NB4 (cell line): Measurements from ENCODE around the gene APOBEC3B.
"Not testable (repeated sequence)": the region's sequence is repeated elsewhere in the genome, so short reads cannot be mapped to it uniquely, and the experiment has no call there.

Source experiments
- DNase-seq: peaks from one replicate; pipeline ENCODE4 v3.0.0; 2010; ENCODE audit warnings: low read depth
- H3K4me3 ChIP-seq: one replicate; pipeline ENCODE4 v1.5.1; 2011; ENCODE audit warnings: mild to moderate bottlenecking, low read depth, low read length, moderate library complexity
- CTCF ChIP-seq: IDR thresholded peaks from one replicate; pipeline ENCODE4 v1.5.1; 2012; ENCODE audit warnings: low read depth, low read length
- MAX ChIP-seq: IDR thresholded peaks from 2 replicates; pipeline ENCODE4 v1.6.1; 2011; ENCODE audit warnings: low read depth, low read length
- MYC ChIP-seq: IDR thresholded peaks from 2 replicates; pipeline ENCODE4 v1.6.1; 2011; ENCODE audit warnings: low read depth, low read length
- POLR2A ChIP-seq: IDR thresholded peaks from 2 replicates; pipeline ENCODE4 v1.6.1; 2011; ENCODE audit warnings: mild to moderate bottlenecking; ENCODE audit not compliant: insufficient read length; ENCODE audit errors: extremely low read depth

The APOBEC3B gene

GRCh38 chr22:39012533-39013511 is 30.7 kb downstream of the APOBEC3B start:
- TF ChIP-seq CTCF (no peak), POLR2A (no peak), MYC (no peak), MAX (no peak)
- no peak overlapping the region for H3K4me3 ChIP-seq
- no peak for DNase-seq

GRCh38 chr22:39013561-39013941 is 31.4 kb downstream of the APOBEC3B start:
- DNase-seq = not testable (repeated sequence)
- peak overlapping the region; percentile 70 for H3K4me3 ChIP-seq

- H3K4me3 ChIP-seq = peak within 1 kb of the TSS; percentile 70
- peak; percentile 95 for DNase-seq
- TF ChIP-seq MYC = no peak
- TF ChIP-seq POLR2A = peak; percentile 37
Measured at GRCh38 chr22:39013942-39014722, 32.0 kb downstream of the APOBEC3B start, which contains the start of gene APOBEC3C. Gene APOBEC3C (plus strand): TSS chr22:39014257. CDS start chr22:39014363, 106 bp downstream.

- DNase-seq = peak; percentile 26
- peak overlapping the region; percentile 70 for H3K4me3 ChIP-seq
Measured at GRCh38 chr22:39014723-39015121, 32.6 kb downstream of the APOBEC3B start.

GRCh38 chr22:39016592-39016991 is 34.4 kb downstream of the APOBEC3B start:
- no peak for DNase-seq
- TF ChIP-seq MAX = no peak
- TF ChIP-seq CTCF = no peak
- no peak for TF ChIP-seq POLR2A
- TF ChIP-seq MYC = no peak

GRCh38 chr22:39017596-39018365 is 35.6 kb downstream of the APOBEC3B start:
- no peak for DNase-seq
- no peak overlapping the region for H3K4me3 ChIP-seq
- no peak for TF ChIP-seq CTCF
- no peak for TF ChIP-seq MAX
- TF ChIP-seq POLR2A = no peak
- TF ChIP-seq MYC = no peak

More at GRCh38 chr22:39016592-39016991, 34.4 kb downstream of the APOBEC3B start:
- H3K4me3 ChIP-seq = no peak overlapping the region

- H3K4me3 ChIP-seq, DNase-seq: not testable (repeated sequence)
Measured at GRCh38 chr22:39020021-39020651, 38.0 kb downstream of the APOBEC3B start.
